ENCODE data around the gene PGBD5. TPM values are rescaled to one million over a fixed set of nuclear protein-coding genes. Genes with fewer than 3 reads are reported as not detected.

The PGBD5 gene
- total and polyA plus RNA-seq, 2 donors (not counting 1 experiment from before 2014, with no cell fraction given) = 0.10 to 0.17 TPM

DNA sequence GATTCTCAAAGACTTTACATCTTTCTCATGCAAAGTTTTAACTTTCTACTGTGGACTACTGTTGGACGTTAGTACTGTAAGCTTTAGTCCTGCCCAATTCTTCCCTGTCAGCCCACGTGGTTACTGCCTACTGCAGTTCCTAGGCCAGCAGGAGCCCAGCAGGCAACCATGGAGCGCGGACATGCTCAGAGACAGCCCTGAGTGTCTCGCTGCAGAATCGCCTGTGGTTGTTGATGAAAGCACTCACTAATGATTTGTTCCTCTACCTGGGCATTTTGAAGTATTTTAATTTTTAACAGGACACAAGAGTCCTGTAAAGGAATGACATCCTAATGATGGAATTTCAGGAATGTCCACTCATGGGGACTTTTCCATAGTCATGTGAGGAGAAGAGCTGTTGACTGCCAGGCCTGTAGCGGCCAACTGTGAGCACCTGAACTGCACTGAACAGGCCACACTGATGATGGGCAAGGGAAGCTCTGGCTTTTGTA lies 44.1 kb downstream of the PGBD5 start:
- Histone ChIP-seq H3K4me1 (ENCODE audit: control insufficient read depth, extremely low read depth, insufficient read depth, low read length) (no peaks in the 10 kb centered on the region), H3K9me3 (ENCODE audit: control insufficient read depth, insufficient read depth, low read depth, low read length) (no peaks in the 10 kb centered on the region), H3K36me3 (ENCODE audit: control insufficient read depth, insufficient read depth, low read length) (no peaks in the 10 kb centered on the region), H3K9ac (ENCODE audit: insufficient read depth, low read length) (no peak overlapping the region), H2AFZ (ENCODE audit: low read length) (no peak overlapping the region), H3K4me3 (replicated peaks in 1 of 4; ENCODE audit: control extremely low read depth in 1 of 4, insufficient read depth in 1 of 4, low read depth in 3 of 4, low read length in 4 of 4) (no peak overlapping the region), H4K20me1 (ENCODE audit: control insufficient read depth, extremely low read depth, insufficient read depth, low read length) (no peaks in the 10 kb centered on the region), H3K27ac (ENCODE audit: insufficient read depth, low read length) (no peak overlapping the region), H3K79me2 (ENCODE audit: control insufficient read depth, insufficient read depth, low read length) (no peaks in the 10 kb centered on the region), H3K4me2 (ENCODE audit: extremely low read depth, insufficient read depth, low read length) (no peak overlapping the region), H3K27me3 (ENCODE audit: control insufficient read depth, insufficient read depth, low read length) (no peaks in the 10 kb centered on the region)
- DNase-seq (ENCODE audit: low read depth in 2 of 2) = peak in 1 of 2 donors; percentile 23
- TF ChIP-seq, protein P1, sequence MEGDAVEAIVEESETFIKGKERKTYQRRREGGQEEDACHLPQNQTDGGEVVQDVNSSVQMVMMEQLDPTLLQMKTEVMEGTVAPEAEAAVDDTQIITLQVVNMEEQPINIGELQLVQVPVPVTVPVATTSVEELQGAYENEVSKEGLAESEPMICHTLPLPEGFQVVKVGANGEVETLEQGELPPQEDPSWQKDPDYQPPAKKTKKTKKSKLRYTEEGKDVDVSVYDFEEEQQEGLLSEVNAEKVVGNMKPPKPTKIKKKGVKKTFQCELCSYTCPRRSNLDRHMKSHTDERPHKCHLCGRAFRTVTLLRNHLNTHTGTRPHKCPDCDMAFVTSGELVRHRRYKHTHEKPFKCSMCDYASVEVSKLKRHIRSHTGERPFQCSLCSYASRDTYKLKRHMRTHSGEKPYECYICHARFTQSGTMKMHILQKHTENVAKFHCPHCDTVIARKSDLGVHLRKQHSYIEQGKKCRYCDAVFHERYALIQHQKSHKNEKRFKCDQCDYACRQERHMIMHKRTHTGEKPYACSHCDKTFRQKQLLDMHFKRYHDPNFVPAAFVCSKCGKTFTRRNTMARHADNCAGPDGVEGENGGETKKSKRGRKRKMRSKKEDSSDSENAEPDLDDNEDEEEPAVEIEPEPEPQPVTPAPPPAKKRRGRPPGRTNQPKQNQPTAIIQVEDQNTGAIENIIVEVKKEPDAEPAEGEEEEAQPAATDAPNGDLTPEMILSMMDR (conservative IDR thresholded peaks at IDR 0.05 in 1 of 2, IDR thresholded peaks at IDR 0.05 in 1 of 2; ENCODE audit: low read depth in 1 of 2, low read length in 2 of 2) = no peak
- no peak for TF ChIP-seq EZH2 (IDR thresholded peaks at IDR 0.05; ENCODE audit: low read length, missing control alignments)

DNA sequence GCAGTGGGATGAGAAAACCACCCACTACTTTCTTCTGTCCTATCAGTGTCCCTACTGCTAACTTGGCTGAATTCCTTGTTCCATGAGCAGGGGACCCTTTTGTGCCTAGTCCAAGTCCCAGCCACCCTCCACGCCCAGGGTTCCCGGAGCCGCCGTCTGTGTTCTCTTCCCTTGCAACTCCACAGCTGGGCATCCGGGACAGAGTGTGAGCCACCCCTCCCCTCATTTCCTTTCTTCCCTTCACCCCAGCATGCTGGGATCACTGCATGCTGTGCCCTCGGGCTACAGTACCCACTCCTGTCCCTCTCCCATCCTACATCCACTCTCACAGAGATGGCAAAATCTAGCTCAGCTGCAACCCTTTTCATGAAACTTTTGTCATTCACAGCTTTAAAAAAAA lies 44.5 kb downstream of the PGBD5 start:
- no peak overlapping the region for H3K9ac ChIP-seq (ENCODE audit: insufficient read depth, low read length)
- H3K79me2 ChIP-seq (ENCODE audit: control insufficient read depth, insufficient read depth, low read length) = no peaks in the 10 kb centered on the region
- TF ChIP-seq, protein P1 (conservative IDR thresholded peaks at IDR 0.05 in 1 of 2, IDR thresholded peaks at IDR 0.05 in 1 of 2; ENCODE audit: low read depth in 1 of 2, low read length in 2 of 2) = no peak
- no peak for TF ChIP-seq EZH2 (IDR thresholded peaks at IDR 0.05; ENCODE audit: low read length, missing control alignments)
- no peaks in the 10 kb centered on the region for H3K27me3 ChIP-seq (ENCODE audit: control insufficient read depth, insufficient read depth, low read length)
- no peaks in the 10 kb centered on the region for H3K36me3 ChIP-seq (ENCODE audit: control insufficient read depth, insufficient read depth, low read length)
- H3K4me2 ChIP-seq (ENCODE audit: extremely low read depth, insufficient read depth, low read length) = no peak overlapping the region
- no peak overlapping the region for H2AFZ ChIP-seq (ENCODE audit: low read length)
- H4K20me1 ChIP-seq (ENCODE audit: control insufficient read depth, extremely low read depth, insufficient read depth, low read length) = no peaks in the 10 kb centered on the region
- H3K27ac ChIP-seq (ENCODE audit: insufficient read depth, low read length) = no peak overlapping the region
- no peak overlapping the region for H3K4me3 ChIP-seq (replicated peaks in 1 of 4; ENCODE audit: control extremely low read depth in 1 of 4, insufficient read depth in 1 of 4, low read depth in 3 of 4, low read length in 4 of 4)
- no peak for DNase-seq (ENCODE audit: low read depth in 2 of 2)
- H3K4me1 ChIP-seq (ENCODE audit: control insufficient read depth, extremely low read depth, insufficient read depth, low read length) = no peaks in the 10 kb centered on the region
- no peaks in the 10 kb centered on the region for H3K9me3 ChIP-seq (ENCODE audit: control insufficient read depth, insufficient read depth, low read depth, low read length)

DNA sequence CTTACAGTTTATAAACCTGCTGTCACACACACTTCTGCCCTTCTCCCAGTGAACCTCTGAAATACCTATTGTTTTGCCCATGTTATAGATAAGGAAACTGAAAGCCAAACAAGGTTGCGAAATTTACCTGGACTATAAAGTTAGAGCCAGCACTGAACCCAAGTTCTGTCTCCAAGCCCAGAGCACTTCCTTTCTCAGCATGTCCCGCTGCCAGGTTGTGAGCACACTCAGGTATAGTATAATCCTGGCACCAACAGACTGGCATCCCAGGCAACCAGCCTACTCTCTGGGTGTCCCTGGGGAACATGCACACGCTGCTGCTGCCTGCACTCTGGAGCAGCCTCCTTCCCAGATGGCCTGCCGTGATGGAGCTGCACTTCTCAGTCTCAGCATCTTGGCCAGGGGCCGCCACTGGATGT lies 45.1 kb downstream of the PGBD5 start:
- Histone ChIP-seq H3K36me3 (ENCODE audit: control insufficient read depth, insufficient read depth, low read length) (no peaks in the 10 kb centered on the region), H3K4me1 (ENCODE audit: control insufficient read depth, extremely low read depth, insufficient read depth, low read length) (no peaks in the 10 kb centered on the region), H2AFZ (ENCODE audit: low read length) (no peak overlapping the region), H3K27me3 (ENCODE audit: control insufficient read depth, insufficient read depth, low read length) (no peaks in the 10 kb centered on the region), H3K4me2 (ENCODE audit: extremely low read depth, insufficient read depth, low read length) (no peak overlapping the region), H3K9me3 (ENCODE audit: control insufficient read depth, insufficient read depth, low read depth, low read length) (no peaks in the 10 kb centered on the region), H3K27ac (ENCODE audit: insufficient read depth, low read length) (no peak overlapping the region), H3K4me3 (replicated peaks in 1 of 4; ENCODE audit: control extremely low read depth in 1 of 4, insufficient read depth in 1 of 4, low read depth in 3 of 4, low read length in 4 of 4) (no peak overlapping the region), H3K79me2 (ENCODE audit: control insufficient read depth, insufficient read depth, low read length) (no peaks in the 10 kb centered on the region), H4K20me1 (ENCODE audit: control insufficient read depth, extremely low read depth, insufficient read depth, low read length) (no peaks in the 10 kb centered on the region), H3K9ac (ENCODE audit: insufficient read depth, low read length) (no peak overlapping the region)
- no peak for DNase-seq (ENCODE audit: low read depth in 2 of 2)
- no peak for TF ChIP-seq EZH2 (IDR thresholded peaks at IDR 0.05; ENCODE audit: low read length, missing control alignments)
- TF ChIP-seq, protein P1 (conservative IDR thresholded peaks at IDR 0.05 in 1 of 2, IDR thresholded peaks at IDR 0.05 in 1 of 2; ENCODE audit: low read depth in 1 of 2, low read length in 2 of 2) = no peak

Measured in fibroblast of lung (primary cell).